ENCODE results near the gene AEBP1. TPM values are rescaled to one million over a fixed set of nuclear protein-coding genes. Genes with fewer than 3 reads are reported as not detected.

AEBP1 gene
- total RNA-seq, 1 donor from 2014 or later = 65.0 TPM

DNA sequence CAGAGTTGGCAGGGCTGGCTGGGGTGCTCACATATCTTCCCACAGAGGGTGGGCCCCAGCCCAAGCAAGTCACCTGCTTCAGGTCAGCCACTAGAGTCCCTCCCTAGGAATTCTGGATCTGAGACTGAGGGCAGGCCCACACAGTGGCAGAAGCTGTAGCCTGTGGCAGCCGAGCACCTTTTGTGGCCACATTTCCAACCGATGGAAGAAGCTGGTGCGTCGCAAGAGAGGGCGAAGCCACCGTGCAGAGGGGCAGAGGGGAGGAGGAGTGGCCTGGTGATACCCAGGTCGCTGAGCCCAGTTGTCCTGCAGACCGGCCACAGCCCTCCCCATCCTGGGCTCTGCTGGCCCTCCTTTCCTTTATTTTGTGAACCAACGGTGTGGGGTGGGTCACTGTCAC is 27.1 kb upstream of the AEBP1 start:
- Mint-ChIP-seq H3K27ac (ENCODE audit: unreplicated experiment) (no peak overlapping the region), H3K4me1 (ENCODE audit: low read depth, unreplicated experiment) (peaks cover 9% of the 10 kb centered on the region), H3K36me3 (ENCODE audit: low read depth, unreplicated experiment) (peaks cover 22% of the 10 kb centered on the region), H3K4me3 (ENCODE audit: unreplicated experiment) (no peak overlapping the region), H3K9me3 (ENCODE audit: unreplicated experiment) (no peaks in the 10 kb centered on the region), H3K27me3 (ENCODE audit: low read depth, unreplicated experiment) (no peaks in the 10 kb centered on the region)
- FAIRE-seq (no peak), DNase-seq (ENCODE audit: low read depth) (no peak)
- H3K4me2 ChIP-seq (ENCODE audit: low read length) = no peak overlapping the region
- no peaks in the 10 kb centered on the region for H3K27me3 ChIP-seq (ENCODE audit: insufficient read depth, low read length)
- peaks cover 14% of the 10 kb centered on the region for H3K79me2 ChIP-seq (ENCODE audit: insufficient read depth, low read length)
- H2AFZ ChIP-seq (ENCODE audit: low read depth, low read length) = no peak overlapping the region
- TF ChIP-seq, protein P1, sequence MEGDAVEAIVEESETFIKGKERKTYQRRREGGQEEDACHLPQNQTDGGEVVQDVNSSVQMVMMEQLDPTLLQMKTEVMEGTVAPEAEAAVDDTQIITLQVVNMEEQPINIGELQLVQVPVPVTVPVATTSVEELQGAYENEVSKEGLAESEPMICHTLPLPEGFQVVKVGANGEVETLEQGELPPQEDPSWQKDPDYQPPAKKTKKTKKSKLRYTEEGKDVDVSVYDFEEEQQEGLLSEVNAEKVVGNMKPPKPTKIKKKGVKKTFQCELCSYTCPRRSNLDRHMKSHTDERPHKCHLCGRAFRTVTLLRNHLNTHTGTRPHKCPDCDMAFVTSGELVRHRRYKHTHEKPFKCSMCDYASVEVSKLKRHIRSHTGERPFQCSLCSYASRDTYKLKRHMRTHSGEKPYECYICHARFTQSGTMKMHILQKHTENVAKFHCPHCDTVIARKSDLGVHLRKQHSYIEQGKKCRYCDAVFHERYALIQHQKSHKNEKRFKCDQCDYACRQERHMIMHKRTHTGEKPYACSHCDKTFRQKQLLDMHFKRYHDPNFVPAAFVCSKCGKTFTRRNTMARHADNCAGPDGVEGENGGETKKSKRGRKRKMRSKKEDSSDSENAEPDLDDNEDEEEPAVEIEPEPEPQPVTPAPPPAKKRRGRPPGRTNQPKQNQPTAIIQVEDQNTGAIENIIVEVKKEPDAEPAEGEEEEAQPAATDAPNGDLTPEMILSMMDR (IDR thresholded peaks at IDR 0.05; ENCODE audit: insufficient read depth, low read depth, low read length) = no peak
- no peak for TF ChIP-seq EZH2 (IDR thresholded peaks at IDR 0.05; ENCODE audit: insufficient read depth, low read length)
- H3K4me1 ChIP-seq (ENCODE audit: insufficient read depth, low read length) = peaks cover 32% of the 10 kb centered on the region
- H3K9me3 ChIP-seq (ENCODE audit: insufficient read depth, low read depth, low read length) = no peaks in the 10 kb centered on the region
- no peaks in the 10 kb centered on the region for H4K20me1 ChIP-seq (ENCODE audit: insufficient read depth, low read length)
- H3K27ac ChIP-seq (ENCODE audit: low read depth, low read length) = no peak overlapping the region
- peaks cover 17% of the 10 kb centered on the region for H3K36me3 ChIP-seq (ENCODE audit: insufficient read depth, low read length)
- no peak overlapping the region for H3K9ac ChIP-seq (ENCODE audit: low read length)
- no peak overlapping the region for H3K4me3 ChIP-seq (ENCODE audit: insufficient read depth, low read depth, low read length)

DNA sequence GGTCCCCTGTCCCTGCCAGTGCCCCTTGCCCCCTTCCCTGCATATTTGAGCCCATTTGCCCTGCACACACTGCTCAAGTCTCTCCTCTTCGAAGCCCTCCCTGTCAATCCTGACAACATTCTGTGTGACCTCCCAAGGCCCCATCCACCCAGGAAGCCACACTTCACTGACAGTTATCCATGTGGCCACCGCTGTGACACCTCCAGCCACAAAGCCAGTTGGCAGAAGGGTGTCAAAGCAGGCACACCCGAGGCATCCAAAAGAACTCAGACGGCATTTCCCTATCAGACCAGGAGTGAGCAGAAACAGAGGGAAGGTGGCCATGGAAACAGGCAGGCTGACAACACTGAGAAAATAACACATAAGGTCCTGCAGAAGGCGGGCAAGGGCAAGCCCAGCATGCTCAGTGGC is 26.5 kb upstream of the AEBP1 start:
- DNase-seq (ENCODE audit: low read depth) = no peak
- no peak overlapping the region for H3K27ac ChIP-seq (ENCODE audit: low read depth, low read length)
- no peak for FAIRE-seq
- peaks cover 15% of the 10 kb centered on the region for H3K79me2 ChIP-seq (ENCODE audit: insufficient read depth, low read length)
- H3K4me1 Mint-ChIP-seq (ENCODE audit: low read depth, unreplicated experiment) = peaks cover 3% of the 10 kb centered on the region
- H3K4me3 ChIP-seq (ENCODE audit: insufficient read depth, low read depth, low read length) = no peak overlapping the region
- peaks cover 26% of the 10 kb centered on the region for H3K4me1 ChIP-seq (ENCODE audit: insufficient read depth, low read length)
- no peaks in the 10 kb centered on the region for H3K27me3 ChIP-seq (ENCODE audit: insufficient read depth, low read length)
- H3K36me3 ChIP-seq (ENCODE audit: insufficient read depth, low read length) = peaks cover 17% of the 10 kb centered on the region
- no peaks in the 10 kb centered on the region for H3K27me3 Mint-ChIP-seq (ENCODE audit: low read depth, unreplicated experiment)
- TF ChIP-seq, protein P1 (IDR thresholded peaks at IDR 0.05; ENCODE audit: insufficient read depth, low read depth, low read length) = no peak
- TF ChIP-seq EZH2 (IDR thresholded peaks at IDR 0.05; ENCODE audit: insufficient read depth, low read length) = no peak
- no peak overlapping the region for H3K4me3 Mint-ChIP-seq (ENCODE audit: unreplicated experiment)
- H3K9me3 ChIP-seq (ENCODE audit: insufficient read depth, low read depth, low read length) = no peaks in the 10 kb centered on the region
- no peaks in the 10 kb centered on the region for H4K20me1 ChIP-seq (ENCODE audit: insufficient read depth, low read length)
- H3K9ac ChIP-seq (ENCODE audit: low read length) = no peak overlapping the region
- peaks cover 22% of the 10 kb centered on the region for H3K36me3 Mint-ChIP-seq (ENCODE audit: low read depth, unreplicated experiment)
- H3K27ac Mint-ChIP-seq (ENCODE audit: unreplicated experiment) = no peak overlapping the region
- no peak overlapping the region for H3K4me2 ChIP-seq (ENCODE audit: low read length)
- no peaks in the 10 kb centered on the region for H3K9me3 Mint-ChIP-seq (ENCODE audit: unreplicated experiment)
- H2AFZ ChIP-seq (ENCODE audit: low read depth, low read length) = no peak overlapping the region

DNA sequence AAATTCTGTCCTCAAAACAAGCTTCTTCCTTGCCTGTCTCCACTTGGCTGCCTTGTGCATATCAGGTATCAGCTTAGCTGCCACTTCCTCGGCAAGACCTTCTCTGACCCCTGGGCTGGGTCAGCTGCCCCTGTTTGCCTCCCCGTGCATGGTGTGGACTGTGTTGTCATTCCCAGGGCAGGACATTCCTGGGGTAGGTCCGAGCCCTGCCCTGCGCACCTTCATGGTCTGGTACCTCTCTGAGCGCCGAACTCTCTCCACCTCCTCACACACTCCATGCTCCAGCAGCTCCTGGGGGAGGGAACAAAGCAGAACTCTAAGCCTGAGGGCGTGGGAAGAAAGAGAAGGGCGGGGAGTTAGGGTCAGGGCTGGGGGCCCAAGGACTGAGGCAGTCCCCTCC is 25.6 kb upstream of the AEBP1 start:
- no peak overlapping the region for H3K9ac ChIP-seq (ENCODE audit: low read length)
- peaks cover 15% of the 10 kb centered on the region for H3K79me2 ChIP-seq (ENCODE audit: insufficient read depth, low read length)
- H2AFZ ChIP-seq (ENCODE audit: low read depth, low read length) = no peak overlapping the region
- Mint-ChIP-seq H3K27me3 (ENCODE audit: low read depth, unreplicated experiment) (no peaks in the 10 kb centered on the region), H3K4me3 (ENCODE audit: unreplicated experiment) (no peak overlapping the region), H3K36me3 (ENCODE audit: low read depth, unreplicated experiment) (peaks cover 22% of the 10 kb centered on the region), H3K9me3 (ENCODE audit: unreplicated experiment) (no peaks in the 10 kb centered on the region), H3K27ac (ENCODE audit: unreplicated experiment) (no peak overlapping the region), H3K4me1 (ENCODE audit: low read depth, unreplicated experiment) (peaks cover 5% of the 10 kb centered on the region)
- no peak overlapping the region for H3K4me3 ChIP-seq (ENCODE audit: insufficient read depth, low read depth, low read length)
- peaks cover 18% of the 10 kb centered on the region for H3K4me1 ChIP-seq (ENCODE audit: insufficient read depth, low read length)
- no peak overlapping the region for H3K27ac ChIP-seq (ENCODE audit: low read depth, low read length)
- no peaks in the 10 kb centered on the region for H3K9me3 ChIP-seq (ENCODE audit: insufficient read depth, low read depth, low read length)
- TF ChIP-seq EZH2 (IDR thresholded peaks at IDR 0.05; ENCODE audit: insufficient read depth, low read length) = no peak
- TF ChIP-seq, protein P1 (IDR thresholded peaks at IDR 0.05; ENCODE audit: insufficient read depth, low read depth, low read length) = no peak
- no peaks in the 10 kb centered on the region for H4K20me1 ChIP-seq (ENCODE audit: insufficient read depth, low read length)
- FAIRE-seq (no peak), DNase-seq (ENCODE audit: low read depth) (no peak)
- peaks cover 17% of the 10 kb centered on the region for H3K36me3 ChIP-seq (ENCODE audit: insufficient read depth, low read length)
- H3K27me3 ChIP-seq (ENCODE audit: insufficient read depth, low read length) = no peaks in the 10 kb centered on the region
- no peak overlapping the region for H3K4me2 ChIP-seq (ENCODE audit: low read length)

All from astrocyte (in vitro differentiated cells and primary cell).